HG03135 (cell line): Measurements from ENCODE around the gene ZBTB46.

ENCODE experiments used
- ATAC-seq: cut with Tn5 transposase; IDR thresholded peaks from one replicate; pipeline ENCODE4 v1.9.1; 2021; ENCODE audit warnings: mild to moderate bottlenecking, moderate library complexity; ENCODE audit not compliant: unreplicated experiment

Gene ZBTB46

DNA sequence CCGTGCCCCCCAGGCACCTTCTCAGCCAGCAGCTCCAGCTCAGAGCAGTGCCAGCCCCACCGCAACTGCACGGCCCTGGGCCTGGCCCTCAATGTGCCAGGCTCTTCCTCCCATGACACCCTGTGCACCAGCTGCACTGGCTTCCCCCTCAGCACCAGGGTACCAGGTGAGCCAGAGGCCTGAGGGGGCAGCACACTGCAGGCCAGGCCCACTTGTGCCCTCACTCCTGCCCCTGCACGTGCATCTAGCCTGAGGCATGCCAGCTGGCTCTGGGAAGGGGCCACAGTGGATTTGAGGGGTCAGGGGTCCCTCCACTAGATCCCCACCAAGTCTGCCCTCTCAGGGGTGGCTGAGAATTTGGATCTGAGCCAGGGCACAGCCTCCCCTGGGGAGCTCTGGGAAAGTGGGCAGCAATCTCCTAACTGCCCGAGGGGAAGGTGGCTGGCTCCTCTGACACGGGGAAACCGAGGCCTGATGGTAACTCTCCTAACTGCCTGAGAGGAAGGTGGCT, 133.7 kb downstream of the ZBTB46 start:
- no peak for ATAC-seq

DNA sequence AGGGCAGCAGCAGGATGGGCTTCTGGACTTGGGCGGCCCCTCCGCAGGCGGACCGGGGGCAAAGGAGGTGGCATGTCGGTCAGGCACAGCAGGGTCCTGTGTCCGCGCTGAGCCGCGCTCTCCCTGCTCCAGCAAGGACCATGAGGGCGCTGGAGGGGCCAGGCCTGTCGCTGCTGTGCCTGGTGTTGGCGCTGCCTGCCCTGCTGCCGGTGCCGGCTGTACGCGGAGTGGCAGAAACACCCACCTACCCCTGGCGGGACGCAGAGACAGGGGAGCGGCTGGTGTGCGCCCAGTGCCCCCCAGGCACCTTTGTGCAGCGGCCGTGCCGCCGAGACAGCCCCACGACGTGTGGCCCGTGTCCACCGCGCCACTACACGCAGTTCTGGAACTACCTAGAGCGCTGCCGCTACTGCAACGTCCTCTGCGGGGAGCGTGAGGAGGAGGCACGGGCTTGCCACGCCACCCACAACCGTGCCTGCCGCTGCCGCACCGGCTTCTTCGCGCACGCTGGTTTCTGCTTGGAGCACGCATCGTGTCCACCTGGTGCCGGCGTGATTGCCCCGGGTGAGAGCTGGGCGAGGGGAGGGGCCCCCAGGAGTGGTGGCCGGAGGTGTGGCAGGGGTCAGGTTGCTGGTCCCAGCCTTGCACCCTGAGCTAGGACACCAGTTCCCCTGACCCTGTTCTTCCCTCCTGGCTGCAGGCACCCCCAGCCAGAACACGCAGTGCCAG, 134.3 kb downstream of the ZBTB46 start, which contains the start of gene TNFRSF6B:
TSS of gene TNFRSF6B (plus strand) at position 25 of the 729 bp plus-strand sequence. CDS start at position 141, 116 bp downstream.
- ATAC-seq = no peak

DNA sequence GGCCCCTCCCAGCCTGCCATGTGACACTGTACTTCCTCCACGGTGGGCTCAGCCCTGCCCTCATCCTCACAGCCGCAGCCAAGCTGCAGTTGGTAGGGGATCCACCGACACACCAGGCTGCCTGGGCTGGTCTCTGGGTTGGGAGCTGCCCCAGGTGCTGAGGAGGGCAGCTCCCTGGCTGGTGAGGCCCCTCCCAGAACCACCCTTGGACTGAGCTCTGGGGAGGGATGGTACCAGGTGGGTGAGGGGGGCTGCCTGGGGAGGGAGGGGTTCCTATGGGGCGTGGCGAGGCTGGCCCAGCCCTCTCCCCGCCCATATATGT, 134.8 kb downstream of the ZBTB46 start:
- ATAC-seq = no peak

DNA sequence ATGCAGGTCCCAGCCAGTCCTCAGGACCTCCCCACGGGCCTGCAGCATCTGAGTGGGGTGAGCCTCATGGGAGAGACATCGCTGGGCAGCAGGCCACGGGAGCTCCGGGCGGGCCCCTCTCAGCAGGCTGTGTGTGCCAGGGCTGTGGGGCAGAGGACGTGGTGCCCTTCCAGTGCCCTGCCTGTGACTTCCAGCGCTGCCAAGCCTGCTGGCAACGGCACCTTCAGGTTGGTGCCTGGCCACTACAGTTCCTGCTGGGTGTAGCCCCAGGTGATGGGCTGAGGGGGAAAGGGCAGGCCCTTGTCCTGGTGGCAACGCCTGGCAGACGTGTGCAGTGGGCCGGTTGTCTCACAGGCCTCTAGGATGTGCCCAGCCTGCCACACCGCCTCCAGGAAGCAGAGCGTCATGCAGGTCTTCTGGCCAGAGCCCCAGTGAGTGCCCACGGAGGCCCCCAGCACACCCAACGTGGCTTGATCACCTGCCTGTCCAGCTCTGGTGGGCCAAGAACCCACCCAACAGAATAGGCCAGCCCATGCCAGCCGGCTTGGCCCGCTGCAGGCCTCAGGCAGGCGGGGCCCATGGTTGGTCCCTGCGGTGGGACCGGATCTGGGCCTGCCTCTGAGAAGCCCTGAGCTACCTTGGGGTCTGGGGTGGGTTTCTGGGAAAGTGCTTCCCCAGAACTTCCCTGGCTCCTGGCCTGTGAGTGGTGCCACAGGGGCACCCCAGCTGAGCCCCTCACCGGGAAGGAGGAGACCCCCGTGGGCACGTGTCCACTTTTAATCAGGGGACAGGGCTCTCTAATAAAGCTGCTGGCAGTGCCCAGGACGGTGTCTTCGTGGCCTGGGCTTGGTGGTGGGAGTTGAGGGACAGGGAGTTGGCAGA, 135.4 kb downstream of the ZBTB46 start:
- ATAC-seq = no peak

DNA sequence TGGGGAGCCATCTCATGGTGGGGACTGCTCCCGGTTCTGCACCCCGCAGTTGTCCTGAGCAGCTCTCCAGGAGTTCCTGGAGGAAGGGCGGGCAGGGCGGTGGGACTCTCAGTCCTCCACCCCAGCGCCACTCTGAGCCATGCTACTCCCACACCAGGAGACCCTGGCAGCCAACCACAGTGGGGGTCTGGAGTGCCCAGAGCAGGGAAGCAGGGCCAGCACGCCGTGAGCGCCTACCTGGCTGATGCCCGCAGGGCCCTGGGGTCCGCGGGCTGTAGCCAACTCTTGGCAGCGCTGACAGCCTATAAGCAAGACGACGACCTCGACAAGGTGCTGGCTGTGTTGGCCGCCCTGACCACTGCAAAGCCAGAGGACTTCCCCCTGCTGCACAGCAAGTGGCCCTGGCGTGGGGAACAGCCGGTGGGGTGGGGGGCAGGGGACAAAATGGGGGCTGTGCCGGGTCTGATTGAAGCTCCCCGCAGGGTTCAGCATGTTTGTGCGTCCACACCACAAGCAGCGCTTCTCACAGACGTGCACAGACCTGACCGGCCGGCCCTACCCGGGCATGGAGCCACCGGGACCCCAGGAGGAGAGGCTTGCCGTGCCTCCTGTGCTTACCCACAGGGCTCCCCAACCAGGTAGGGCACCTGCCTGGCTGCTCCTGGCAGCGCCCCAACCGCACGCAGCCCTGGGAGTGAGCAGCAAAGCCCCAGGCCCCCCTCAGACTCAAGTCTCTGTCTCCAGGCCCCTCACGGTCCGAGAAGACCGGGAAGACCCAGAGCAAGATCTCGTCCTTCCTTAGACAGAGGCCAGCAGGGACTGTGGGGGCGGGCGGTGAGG, 136.3 kb downstream of the ZBTB46 start:
- no peak for ATAC-seq

DNA sequence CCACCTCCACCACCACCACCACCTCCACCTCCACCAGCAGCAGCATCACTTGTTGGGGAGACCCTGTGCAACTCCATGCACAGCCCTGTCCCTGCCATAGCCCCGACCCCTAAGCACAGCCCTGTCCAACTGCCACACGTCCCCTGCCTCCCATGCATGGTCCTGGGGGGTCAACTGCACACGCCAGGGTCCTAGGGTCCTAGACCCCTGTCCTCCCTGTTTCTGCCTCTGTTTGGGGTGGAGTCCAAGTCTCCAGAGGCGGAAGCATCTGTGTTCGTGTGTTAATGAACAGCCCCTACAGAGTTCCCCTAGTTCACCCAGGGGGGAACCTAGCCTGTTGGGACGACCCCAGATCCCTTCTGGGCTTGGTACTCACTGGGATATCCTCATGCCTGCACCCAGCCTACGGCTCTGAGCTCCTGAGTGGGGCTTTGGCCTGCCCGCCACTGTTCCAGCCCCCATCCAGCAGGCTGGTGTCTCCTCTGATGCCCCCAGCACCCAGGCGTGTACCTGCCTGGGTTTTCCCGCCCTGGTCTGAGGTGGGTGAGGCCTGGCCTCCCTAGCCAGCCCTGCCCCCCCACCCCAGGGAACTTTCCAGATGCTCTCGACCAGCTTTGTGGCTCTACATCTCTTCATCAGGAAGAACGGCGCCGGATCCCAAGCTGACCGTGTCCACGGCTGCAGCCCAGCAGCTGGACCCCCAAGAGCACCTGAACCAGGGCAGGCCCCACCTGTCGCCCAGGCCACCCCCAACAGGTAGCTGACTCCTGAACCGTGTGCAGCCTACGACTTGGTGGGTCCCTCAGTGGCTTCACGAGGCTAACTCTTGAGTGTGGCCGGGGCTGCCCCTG, 137.1 kb downstream of the ZBTB46 start:
- ATAC-seq = no peak
